ENCODE measurements around the gene ARAF. TPM values are rescaled to one million over a fixed set of nuclear protein-coding genes. Genes with fewer than 3 reads are reported as not detected.
A peak's percentile ranks its signal among the peaks of the same experiment; 100 is the strongest.
"Not testable (repeated sequence)": the region's sequence is repeated elsewhere in the genome, so short reads cannot be mapped to it uniquely, and the experiment has no call there.

Gene ARAF
- total RNA-seq, 1 donor from 2014 or later, result 69.9 TPM

DNA sequence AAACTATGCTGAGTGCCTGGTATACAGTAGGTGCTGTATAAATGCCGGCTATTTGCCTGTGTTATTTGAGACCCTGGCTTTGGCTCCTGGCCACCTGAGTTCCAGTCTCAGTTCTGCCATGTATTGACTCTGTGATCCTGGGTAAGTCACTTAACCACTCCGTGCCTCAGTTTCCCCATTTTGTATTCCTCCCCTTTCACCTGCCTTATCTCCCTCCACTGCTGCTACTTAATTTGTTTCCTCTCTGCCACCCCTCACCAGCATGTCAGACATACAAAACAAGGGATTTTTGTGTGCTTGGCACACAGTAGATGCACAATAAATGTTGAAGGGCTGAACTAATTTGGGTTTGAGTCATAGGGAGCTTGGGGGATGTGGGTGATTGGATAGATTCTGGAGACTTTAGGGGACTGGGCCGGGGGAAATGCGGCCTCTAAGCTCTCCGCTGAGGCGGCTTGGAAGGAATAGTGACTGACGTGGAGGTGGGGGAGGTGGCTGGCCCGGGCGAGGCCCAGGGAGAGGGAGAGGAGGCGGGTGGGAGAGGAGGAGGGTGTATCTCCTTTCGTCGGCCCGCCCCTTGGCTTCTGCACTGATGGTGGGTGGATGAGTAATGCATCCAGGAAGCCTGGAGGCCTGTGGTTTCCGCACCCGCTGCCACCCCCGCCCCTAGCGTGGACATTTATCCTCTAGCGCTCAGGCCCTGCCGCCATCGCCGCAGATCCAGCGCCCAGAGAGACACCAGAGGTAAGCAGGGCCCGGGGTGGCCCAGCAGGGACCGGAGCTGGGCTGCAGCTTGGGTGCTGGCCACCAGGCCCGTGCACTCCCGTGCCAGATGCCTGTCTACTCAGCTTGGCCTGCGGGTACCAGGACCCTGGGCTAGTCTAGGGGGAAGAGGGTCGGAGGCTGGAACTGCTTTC lies 21.0 kb downstream of the ARAF start, which contains the start of gene TIMP1:
TIMP1 (plus strand) TSS at position 706 of the 917 bp plus-strand sequence. CDS start 980 bp downstream, outside the sequence.
- DNase-seq (ENCODE audit: low spot score), result peak; percentile 94
- intact Hi-C loops (cut with DNase I), result no loop called here

- peak; percentile 63 for DNase-seq (ENCODE audit: low spot score)
- intact Hi-C loops (cut with DNase I), result no loop called here
These were observed 22.3 kb downstream of the ARAF start for GRCh38 chrX:47583240-47583861.

GRCh38 chrX:47584714-47585113 lies 23.7 kb downstream of the ARAF start:
- peak; percentile 36 for DNase-seq (ENCODE audit: low spot score)
- intact Hi-C loops (cut with DNase I), result no loop called here

- intact Hi-C loops (cut with DNase I), result no loop called here
- peak; percentile 75 for DNase-seq (ENCODE audit: low spot score)
These were observed 24.3 kb downstream of the ARAF start for GRCh38 chrX:47585273-47585672.

DNA sequence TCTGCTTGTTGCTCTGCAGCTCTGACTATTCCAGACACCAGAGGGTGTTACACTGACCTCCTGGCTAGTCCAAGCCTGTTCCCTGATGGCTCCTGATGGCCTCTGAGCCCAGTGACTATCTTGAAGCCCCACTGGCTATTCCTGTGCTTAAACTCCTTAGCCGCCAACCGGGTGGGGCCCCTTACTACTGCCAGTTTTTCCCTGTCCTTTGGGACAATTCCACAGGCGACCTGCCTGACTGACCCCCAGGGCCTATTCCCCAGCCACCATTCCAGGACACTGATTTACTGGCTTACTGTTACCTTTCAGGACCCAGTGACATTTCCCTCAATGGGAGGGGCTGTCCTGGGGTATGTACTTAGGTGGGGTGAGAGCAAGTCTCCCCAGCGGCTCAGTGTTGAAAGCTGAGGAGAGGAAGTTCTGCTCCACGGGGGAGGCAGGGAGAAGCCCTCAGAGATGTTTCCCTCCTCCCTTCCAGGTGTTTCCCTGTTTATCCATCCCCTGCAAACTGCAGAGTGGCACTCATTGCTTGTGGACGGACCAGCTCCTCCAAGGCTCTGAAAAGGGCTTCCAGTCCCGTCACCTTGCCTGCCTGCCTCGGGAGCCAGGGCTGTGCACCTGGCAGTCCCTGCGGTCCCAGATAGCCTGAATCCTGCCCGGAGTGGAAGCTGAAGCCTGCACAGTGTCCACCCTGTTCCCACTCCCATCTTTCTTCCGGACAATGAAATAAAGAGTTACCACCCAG lies 25.2 kb downstream of the ARAF start:
- intact Hi-C loops (cut with DNase I), result no loop called here
- DNase-seq (ENCODE audit: low spot score), result peak; percentile 38

GRCh38 chrX:47587091-47587891 lies 26.3 kb downstream of the ARAF start:
- intact Hi-C loops (cut with DNase I), result no loop called here
- DNase-seq (ENCODE audit: low spot score), result no peak

DNA sequence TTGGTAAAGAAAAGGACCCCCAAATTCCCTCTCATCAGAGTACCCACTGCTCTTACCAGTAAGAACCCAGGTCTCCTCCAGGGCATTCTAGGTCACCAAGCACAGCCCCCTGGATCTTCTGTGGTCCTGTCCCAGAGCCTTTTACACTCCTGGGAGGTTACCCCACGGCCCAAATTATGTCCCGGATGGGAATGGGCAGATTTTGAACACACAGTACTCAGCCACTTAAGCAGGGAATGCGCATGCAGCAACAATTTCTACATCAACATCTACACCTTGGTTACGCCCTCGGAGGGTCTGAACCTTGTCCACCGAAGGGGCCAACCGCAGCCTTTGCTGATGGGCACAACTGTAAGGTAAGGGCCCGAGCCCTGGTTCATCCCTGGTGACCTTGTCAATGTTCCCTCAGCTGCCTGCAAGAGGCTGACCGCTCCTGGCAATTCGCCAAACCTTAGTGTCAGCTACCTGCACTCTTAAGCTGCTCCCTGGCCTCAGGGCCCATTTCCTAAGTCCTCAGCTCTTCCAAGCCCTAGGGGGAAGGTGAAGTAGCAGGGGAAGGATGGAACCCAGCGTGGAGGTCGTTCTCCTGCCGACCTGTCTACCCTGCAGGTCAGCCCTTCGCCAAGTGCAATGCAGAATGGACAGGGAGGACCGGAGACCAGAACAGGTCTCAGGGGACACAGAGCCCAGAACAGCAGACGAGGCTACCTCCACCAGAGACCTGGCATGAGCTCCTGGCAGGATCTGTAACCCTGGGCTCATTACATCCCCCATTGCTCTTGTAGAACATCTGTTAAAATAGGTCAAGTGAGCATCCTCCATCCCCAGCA lies 27.1 kb downstream of the ARAF start:
- DNase-seq (ENCODE audit: low spot score), result no peak
- intact Hi-C loops (cut with DNase I), result no loop called here

GRCh38 chrX:47590984-47591383 lies 30.0 kb downstream of the ARAF start:
- intact Hi-C loops (cut with DNase I), result no loop called here
- DNase-seq (ENCODE audit: low spot score), result peak; percentile 31

GRCh38 chrX:47593522-47593921 lies 32.5 kb downstream of the ARAF start:
- DNase-seq (ENCODE audit: low spot score), result no peak
- intact Hi-C loops (cut with DNase I), result no loop called here

- intact Hi-C loops (cut with DNase I), result no loop called here
- DNase-seq (ENCODE audit: low spot score), result no peak
These were observed 34.8 kb downstream of the ARAF start for GRCh38 chrX:47595716-47596251.

DNA sequence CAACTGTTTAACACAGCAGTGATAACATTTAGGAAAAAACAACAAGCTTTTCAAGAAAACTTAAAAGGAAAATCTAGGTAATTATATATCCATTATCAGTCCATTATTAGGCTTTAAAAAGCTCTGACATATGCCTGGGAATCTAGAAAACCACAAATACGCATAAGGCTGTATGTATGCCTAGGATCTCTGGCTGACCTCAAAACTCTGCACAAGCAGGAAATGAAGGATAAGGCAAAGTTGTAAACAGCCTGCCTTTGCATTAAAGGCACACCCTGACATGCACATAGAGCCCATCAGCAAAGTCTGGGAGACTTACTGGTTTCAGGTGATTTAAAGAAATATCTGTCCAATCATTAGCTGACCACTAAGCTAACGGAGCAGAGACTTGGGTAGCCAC lies 35.3 kb downstream of the ARAF start:
- intact Hi-C loops (cut with DNase I), result no loop called here
- no peak for DNase-seq (ENCODE audit: low spot score)

GRCh38 chrX:47597222-47597621 lies 36.2 kb downstream of the ARAF start:
- DNase-seq (ENCODE audit: low spot score), result no peak
- intact Hi-C loops (cut with DNase I), result no loop called here

GRCh38 chrX:47603125-47603524 lies 42.1 kb downstream of the ARAF start:
- DNase-seq (ENCODE audit: low spot score); intact Hi-C loops (cut with DNase I): not testable (repeated sequence)

- intact Hi-C loops (cut with DNase I), result no loop called here
- no peak for DNase-seq (ENCODE audit: low spot score)
These were observed 44.0 kb downstream of the ARAF start for GRCh38 chrX:47605024-47605423.

- no peak for DNase-seq (ENCODE audit: low spot score)
- intact Hi-C loops (cut with DNase I), result no loop called here
These were observed 46.1 kb downstream of the ARAF start for GRCh38 chrX:47607091-47607490.

GRCh38 chrX:47608130-47608810 lies 47.3 kb downstream of the ARAF start:
- intact Hi-C loops (cut with DNase I), result no loop called here

DNA sequence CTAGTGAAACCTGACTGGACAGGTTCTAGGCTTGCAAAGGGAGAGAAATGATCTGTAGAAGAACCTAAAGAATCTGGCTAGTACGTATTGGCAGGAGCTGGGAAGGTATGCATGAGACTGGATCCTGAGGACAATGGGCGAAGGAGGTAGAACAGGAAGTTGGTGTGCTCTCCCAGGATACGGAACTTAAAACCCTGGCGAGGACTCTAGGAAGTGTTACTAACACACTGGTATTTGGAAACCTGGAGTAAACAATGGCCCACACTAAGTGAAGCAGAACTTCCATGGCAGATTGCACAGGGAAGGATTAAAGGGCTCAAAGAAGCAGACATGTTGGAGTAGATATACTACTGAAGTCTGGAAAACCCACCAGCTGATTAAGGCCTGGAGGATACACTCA lies 49.5 kb downstream of the ARAF start:
- no peak for DNase-seq (ENCODE audit: low spot score)
- intact Hi-C loops (cut with DNase I), result no loop called here

More at GRCh38 chrX:47608130-47608810, 47.3 kb downstream of the ARAF start:
- no peak for DNase-seq (ENCODE audit: low spot score)

DNA sequence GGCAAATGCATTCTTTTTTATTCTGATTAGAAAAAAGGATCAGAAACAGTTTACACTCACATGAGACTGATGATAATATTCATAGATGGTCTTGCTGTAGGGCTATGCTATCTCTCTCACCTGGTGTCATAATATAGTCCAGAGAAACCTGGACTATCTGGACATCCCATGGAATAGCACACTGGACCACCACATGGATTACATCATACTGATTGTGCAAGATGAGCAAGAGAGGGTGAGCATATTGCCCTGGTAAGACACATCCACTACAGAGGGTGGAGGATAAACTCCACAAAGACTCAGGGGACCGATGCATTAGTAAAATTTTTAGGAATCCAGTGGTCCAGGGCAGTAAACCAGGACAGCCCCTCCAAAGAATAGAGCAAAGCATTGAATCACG lies 50.5 kb downstream of the ARAF start:
- intact Hi-C loops (cut with DNase I), result no loop called here
- DNase-seq (ENCODE audit: low spot score), result no peak
